ENCODE measurements around the gene P2RX4. TPM values are rescaled to one million over a fixed set of nuclear protein-coding genes. Genes with fewer than 3 reads are reported as not detected.
"Not testable (repeated sequence)": the region's sequence is repeated elsewhere in the genome, so short reads cannot be mapped to it uniquely, and the experiment has no call there.

The P2RX4 gene, protein sequence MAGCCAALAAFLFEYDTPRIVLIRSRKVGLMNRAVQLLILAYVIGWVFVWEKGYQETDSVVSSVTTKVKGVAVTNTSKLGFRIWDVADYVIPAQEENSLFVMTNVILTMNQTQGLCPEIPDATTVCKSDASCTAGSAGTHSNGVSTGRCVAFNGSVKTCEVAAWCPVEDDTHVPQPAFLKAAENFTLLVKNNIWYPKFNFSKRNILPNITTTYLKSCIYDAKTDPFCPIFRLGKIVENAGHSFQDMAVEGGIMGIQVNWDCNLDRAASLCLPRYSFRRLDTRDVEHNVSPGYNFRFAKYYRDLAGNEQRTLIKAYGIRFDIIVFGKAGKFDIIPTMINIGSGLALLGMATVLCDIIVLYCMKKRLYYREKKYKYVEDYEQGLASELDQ
- 16.5 and 18.7 TPM in 2 replicates for total RNA-seq (2014; rRNA removed; shearing (Covaris generic); ENCODE audit: low replicate concordance)

DNA sequence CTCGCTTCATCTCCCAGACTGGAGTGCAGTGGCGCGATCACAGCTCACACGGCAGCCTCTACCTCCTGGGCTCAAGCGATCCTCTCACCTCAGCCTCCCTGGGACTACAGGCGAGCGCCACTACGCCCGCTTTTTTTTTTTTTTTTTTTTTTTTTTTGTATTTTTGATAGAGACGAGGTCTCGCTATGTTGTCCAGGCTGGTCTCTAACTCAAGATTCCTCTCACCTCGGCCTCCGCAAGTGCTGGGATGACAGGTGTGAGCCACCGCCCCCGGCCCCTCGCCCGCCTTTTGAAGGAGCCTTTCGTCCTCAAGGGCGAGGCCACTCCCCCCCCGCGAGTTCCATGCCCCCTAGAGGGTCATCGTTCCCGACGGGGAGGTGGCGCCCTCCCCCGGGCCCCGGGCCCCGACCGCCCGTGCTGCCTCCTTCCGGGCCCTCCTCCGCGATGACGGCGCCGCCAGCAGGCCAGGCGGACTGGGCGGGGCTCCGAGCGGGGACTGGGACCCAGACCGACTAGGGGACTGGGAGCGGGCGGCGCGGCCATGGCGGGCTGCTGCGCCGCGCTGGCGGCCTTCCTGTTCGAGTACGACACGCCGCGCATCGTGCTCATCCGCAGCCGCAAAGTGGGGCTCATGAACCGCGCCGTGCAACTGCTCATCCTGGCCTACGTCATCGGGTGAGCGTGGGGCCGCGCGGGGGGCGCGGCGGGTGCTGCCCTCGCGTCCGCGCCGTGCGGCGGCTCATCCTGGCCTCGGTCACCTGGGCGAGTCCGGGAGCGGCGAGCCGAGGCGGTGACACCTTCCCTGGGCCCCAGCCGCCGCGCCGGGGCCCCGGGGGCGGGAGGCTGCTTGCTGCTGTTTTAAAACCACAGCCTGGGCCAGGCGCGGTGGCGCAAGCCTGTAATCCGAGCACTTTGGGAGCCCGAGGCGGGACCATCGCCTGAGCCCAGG, at the start of gene P2RX4:
TSS of gene P2RX4 (plus strand) at position 506 of the 949 bp plus-strand sequence. CDS start at position 542, 36 bp downstream.
- peak; percentile 81 for DNase-seq
- Histone ChIP-seq H3K9me3 (no peaks in the 10 kb centered on the region), H3K27me3 (no peaks in the 10 kb centered on the region), H3K36me3 (no peaks in the 10 kb centered on the region), H3K4me3 (peak within 1 kb of the TSS; percentile 65)

DNA sequence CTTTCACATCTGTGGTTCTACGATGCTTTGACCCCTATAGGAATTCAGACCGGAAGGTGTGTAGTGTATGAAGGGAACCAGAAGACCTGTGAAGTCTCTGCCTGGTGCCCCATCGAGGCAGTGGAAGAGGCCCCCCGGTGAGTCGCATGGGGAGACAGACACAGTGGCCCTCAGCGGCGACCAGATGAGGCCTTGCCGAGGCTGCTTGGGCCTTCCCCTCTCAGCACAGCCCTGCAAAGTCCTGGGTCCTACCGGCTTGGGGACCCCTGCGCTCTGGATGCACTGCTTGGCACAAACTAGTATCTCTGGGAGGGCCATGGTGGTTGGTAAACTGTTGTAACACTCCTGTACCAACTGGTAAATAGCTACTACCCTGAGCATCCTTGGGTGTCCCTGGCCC, 47.5 kb upstream of the P2RX4 start:
- no peak for DNase-seq
- no peaks in the 10 kb centered on the region for H3K9me3 ChIP-seq
- no peaks in the 10 kb centered on the region for H3K27me3 ChIP-seq
- no peaks in the 10 kb centered on the region for H3K36me3 ChIP-seq
- H3K4me3 ChIP-seq = no peak overlapping the region

DNA sequence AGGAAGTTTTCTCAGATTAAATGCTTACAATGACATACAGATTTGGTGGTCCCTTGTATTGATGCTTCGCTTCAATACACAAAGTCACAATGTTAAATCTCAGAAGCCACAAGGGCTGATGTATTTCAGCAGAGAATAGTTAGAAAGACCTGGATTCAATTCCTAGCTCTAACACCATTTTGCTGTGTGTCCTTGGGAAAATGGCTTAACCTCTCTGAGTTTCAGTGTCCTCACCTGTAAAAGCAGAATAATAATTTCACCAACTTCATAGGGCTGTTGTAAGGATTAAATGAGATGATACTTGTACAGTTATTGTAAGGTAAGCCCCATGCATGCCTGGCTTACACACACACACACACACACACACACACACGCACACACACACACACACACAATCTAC, 46.9 kb upstream of the P2RX4 start:
- Histone ChIP-seq H3K27me3 (no peaks in the 10 kb centered on the region), H3K9me3 (no peaks in the 10 kb centered on the region), H3K4me3 (no peak overlapping the region), H3K36me3 (no peaks in the 10 kb centered on the region)
- no peak for DNase-seq

DNA sequence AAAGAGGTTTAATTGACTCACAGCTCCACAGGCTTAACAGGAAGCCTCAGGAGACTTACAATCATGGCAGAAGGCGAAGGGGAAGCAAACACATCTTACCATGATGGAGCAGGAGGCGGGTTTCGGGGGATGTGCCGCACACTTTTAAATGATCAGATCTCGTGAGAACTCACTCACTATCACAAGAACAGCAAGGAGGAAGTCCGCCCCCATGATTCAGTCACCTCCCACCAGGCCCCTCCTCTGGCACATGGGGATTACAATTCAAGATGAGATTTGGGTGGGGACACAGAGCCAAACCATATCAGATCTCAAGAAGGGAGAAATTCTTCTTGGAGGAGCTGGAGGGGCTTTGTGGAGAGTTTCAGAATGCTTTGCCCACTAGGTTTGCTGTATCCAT, 45.1 kb upstream of the P2RX4 start:
- not testable (repeated sequence) for H3K36me3 ChIP-seq, DNase-seq, H3K4me3 ChIP-seq, H3K9me3 ChIP-seq, H3K27me3 ChIP-seq

DNA sequence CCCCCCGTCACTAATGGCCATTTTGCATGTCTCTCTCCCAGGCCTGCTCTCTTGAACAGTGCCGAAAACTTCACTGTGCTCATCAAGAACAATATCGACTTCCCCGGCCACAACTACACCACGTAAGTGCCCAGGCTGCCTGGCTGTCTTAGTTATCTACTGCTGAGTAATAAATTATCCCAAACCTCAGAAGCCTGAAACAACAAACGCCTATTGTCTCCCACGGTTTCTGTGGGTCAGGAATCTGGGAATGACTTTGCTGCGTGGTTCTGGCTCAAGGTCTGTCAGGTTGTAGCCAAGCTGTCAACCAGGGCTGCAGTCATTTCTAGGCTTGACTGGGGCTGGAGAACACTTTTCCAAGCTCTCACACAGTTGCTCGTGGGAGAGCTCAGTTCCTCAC, 44.6 kb upstream of the P2RX4 start:
- no peaks in the 10 kb centered on the region for H3K9me3 ChIP-seq
- H3K27me3 ChIP-seq = no peaks in the 10 kb centered on the region
- no peak for DNase-seq

DNA sequence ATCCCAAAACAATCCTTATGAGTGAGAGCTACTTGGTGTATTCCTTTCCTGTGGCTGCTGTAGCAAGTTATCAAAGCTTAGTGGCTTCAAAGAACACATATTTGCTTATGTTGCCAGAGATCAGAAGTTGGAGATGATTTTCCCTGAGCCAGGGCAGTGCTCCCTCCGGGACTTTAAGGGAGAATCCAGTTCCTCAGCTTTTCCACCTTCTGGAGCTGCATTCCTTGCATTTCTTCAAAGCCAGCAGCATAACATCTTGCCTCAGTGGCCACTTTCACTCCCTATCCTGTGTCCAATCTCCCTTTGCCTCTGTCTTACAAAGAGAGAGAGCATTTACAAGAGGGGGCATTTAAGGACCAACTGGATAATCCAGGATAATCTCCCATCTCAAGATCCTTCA, 43.6 kb upstream of the P2RX4 start:
- Histone ChIP-seq H3K9me3 (no peaks in the 10 kb centered on the region), H3K27me3 (no peaks in the 10 kb centered on the region), H3K36me3 (no peaks in the 10 kb centered on the region), H3K4me3 (no peak overlapping the region)
- DNase-seq = no peak

More for the DNA sequence above, 44.6 kb upstream of the P2RX4 start:
- Histone ChIP-seq H3K36me3 (no peaks in the 10 kb centered on the region), H3K4me3 (no peak overlapping the region)

DNA sequence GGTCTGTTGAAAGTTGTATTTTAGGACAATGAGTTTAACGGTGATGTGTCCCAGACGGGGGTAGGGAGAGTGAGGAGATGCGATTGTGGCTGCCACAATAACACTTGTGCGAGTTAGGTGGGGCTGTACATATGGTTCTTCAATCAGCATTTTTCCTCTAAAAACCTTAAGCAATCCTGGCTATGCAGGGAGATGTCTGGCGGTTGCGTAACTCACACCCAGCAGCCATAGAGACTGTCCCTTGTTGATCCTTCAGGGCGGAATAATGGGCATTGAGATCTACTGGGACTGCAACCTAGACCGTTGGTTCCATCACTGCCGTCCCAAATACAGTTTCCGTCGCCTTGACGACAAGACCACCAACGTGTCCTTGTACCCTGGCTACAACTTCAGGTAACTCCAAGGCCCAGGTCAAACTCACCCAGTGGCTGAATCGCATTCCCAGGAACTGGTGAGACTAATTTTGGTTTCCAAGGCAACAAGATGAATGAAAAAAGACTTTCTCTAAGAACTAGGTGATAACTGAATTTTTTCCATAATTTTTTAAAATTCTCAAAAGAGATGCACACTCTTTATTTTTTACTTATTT, 42.6 kb upstream of the P2RX4 start:
- H3K36me3 ChIP-seq = no peaks in the 10 kb centered on the region
- DNase-seq = no peak
- H3K9me3 ChIP-seq = no peaks in the 10 kb centered on the region
- H3K27me3 ChIP-seq = no peaks in the 10 kb centered on the region
- H3K4me3 ChIP-seq = no peak overlapping the region

DNA sequence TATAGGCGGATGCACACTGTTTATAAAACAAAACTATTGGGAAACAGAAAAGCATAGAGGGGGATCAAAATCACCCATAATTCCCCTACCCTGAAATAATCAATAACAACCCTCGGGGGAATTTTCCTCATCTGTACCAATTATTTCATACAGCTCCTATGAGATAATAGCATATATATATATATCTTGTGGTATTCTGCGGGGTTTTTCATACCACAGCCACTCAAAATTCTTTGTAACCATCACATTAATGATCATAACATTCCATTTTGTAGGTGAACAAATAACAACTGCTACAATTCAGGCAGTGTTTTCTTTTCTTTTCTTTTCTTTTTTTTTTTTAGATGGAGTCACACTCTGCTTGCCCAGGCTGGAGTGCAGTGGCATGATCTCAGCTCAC, 42.0 kb upstream of the P2RX4 start:
- Histone ChIP-seq H3K27me3 (no peaks in the 10 kb centered on the region), H3K9me3 (no peaks in the 10 kb centered on the region), H3K36me3 (no peaks in the 10 kb centered on the region), H3K4me3 (no peak overlapping the region)
- DNase-seq = no peak

DNA sequence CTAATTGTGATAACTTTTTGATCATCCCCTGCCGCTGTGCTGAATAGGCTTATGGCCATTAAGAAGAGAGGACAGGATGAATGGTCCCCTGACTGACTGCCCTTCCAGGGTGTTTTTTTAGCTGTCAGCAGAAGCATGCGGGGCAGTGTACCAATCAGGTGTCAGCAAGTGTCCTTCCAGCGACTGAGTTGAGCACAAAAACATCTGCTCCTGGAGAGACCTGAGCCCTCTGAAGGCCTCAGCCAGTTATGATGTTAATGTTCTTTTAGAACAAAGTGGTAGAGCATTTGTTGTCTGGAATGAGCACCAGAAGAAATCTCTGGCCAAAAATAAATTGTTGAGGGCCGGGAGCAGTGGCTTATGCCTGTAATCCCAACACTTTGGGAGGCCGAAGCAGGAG, 39.8 kb upstream of the P2RX4 start:
- Histone ChIP-seq H3K36me3 (no peaks in the 10 kb centered on the region), H3K27me3 (no peaks in the 10 kb centered on the region), H3K9me3 (no peaks in the 10 kb centered on the region), H3K4me3 (no peak overlapping the region)
- DNase-seq = no peak

DNA sequence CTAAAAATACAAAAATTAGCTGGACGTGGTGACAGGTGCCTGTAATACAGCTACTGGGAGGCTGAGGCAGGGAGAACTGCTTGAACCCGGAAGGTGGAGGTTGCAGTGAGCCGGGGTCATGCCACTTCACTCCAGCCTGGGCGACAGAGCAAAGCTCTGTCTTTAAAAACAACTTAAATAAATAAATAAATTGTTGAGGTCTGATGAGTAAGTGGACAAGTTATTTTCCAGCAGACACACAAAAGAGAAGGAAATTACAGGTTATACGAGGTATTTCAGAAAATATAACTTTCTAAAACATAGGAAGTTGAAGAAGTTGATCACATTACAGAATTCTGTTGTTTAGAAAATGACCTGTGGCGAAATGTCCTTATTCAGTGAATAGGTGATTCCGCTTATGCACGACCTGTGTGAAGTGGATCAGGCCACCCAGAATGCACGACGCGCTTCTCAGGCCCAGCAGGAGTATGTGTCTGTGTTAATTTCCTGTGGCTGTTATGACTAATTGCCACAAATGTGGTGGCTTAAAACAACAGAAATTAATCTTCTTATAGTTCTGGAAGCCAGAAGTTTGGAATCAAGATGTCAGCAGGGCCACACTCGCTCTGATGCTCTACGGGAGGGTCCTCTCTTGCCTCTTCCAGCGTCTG, 39.2 kb upstream of the P2RX4 start:
- no peaks in the 10 kb centered on the region for H3K27me3 ChIP-seq
- no peak overlapping the region for H3K4me3 ChIP-seq
- no peak for DNase-seq
- H3K9me3 ChIP-seq = no peaks in the 10 kb centered on the region
- no peaks in the 10 kb centered on the region for H3K36me3 ChIP-seq

DNA sequence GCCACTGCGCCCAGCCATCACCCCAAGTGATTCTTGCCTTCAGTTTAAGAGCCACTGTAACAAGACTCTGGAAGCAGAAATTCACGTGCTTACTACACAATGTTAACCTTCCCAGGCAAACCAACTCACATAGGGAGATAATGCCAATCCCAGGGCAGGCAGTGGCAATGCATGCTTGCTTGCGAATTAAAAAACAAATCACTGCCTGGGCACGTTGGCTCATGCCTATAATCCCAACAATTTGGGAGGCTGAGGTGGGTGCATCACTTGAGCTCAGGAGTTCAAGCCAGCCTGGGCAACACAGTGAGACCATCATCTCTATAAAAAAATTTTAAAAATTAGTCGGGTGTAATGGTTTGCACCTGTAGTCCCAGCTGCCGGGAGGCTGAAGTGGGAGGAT, 37.8 kb upstream of the P2RX4 start:
- H3K4me3 ChIP-seq = no peak overlapping the region
- no peaks in the 10 kb centered on the region for H3K27me3 ChIP-seq
- no peak for DNase-seq
- no peaks in the 10 kb centered on the region for H3K36me3 ChIP-seq
- no peaks in the 10 kb centered on the region for H3K9me3 ChIP-seq

DNA sequence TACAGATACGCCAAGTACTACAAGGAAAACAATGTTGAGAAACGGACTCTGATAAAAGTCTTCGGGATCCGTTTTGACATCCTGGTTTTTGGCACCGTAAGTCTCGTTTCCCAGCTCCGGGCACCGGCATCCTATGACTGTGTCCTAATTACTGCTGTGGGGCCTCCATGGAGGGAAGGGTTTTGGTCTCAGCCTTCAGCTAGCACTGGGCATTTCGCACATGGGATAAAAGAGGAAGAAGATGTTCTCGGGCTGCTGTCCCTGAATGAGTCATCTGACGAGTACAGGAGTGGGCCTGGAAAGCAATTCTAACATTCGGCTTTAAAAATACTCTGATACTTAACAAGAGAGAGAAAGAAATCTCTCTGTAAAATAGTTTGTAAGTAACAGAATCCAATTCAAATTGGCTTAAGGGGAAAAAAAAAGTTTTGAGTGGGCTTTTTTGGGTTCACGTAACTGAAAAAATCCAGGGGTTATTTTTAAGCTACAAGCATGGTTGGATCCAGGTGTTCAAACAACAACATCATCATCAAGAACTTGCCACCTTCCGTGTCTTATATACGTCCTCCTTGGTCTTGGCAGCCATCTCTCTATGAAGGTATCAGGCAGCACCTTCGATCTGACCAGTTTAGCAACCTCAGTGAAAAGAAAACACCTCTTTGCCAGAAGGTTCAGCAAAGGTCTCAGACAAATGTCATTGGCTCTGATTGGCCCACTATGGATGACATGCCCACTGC, 34.4 kb upstream of the P2RX4 start:
- no peak overlapping the region for H3K4me3 ChIP-seq
- no peaks in the 10 kb centered on the region for H3K27me3 ChIP-seq
- DNase-seq = no peak
- no peaks in the 10 kb centered on the region for H3K36me3 ChIP-seq
- no peaks in the 10 kb centered on the region for H3K9me3 ChIP-seq

DNA sequence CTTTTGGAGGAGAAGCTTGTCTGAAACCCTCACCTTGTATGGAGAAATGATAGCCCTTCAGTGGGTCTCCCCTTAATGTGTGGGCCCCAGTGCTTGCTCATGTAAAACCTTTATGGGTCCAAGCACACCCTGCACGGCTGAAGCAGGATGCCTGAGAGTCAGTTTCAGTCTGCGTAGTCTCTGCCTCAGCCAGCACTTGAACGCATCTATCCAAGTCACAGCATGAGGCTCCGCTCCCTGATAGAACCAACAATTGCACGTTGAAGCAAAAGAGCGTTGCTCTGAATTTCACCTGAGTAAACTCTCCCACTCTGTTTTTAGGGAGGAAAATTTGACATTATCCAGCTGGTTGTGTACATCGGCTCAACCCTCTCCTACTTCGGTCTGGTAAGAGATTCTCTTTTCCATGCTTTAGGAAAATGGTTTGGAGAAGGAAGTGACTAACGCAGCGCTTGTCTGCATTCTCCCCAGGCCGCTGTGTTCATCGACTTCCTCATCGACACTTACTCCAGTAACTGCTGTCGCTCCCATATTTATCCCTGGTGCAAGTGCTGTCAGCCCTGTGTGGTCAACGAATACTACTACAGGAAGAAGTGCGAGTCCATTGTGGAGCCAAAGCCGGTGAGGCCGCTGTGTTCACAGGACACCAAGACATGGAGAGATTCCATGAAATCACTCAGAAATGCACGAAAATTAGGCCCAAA, 33.0 kb upstream of the P2RX4 start:
- H3K27me3 ChIP-seq = no peaks in the 10 kb centered on the region
- no peaks in the 10 kb centered on the region for H3K9me3 ChIP-seq
- H3K4me3 ChIP-seq = no peak overlapping the region
- no peak for DNase-seq
- peaks cover 2% of the 10 kb centered on the region; the same call in 1 of the 2 replicates for H3K36me3 ChIP-seq

DNA sequence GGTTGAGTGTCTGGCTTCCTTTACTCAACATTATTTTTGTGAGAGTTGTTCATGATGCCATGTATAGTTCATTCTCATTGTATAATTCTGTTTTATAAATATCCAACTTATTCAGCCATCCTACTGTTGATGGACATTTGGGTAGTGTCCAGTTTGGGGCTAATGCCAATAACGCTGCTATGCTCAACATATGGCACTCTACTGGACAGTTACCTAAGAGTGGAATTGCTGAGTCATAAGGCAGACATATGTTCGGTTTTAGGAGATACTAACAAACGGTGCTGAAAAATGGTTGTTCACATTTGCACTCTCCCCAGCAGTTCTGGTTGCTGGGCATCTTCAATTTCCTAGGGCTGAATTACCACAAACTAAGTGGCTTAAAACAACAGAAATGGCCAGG, 28.7 kb upstream of the P2RX4 start:
- Histone ChIP-seq H3K36me3 (peaks cover 2% of the 10 kb centered on the region; the same call in 1 of the 2 replicates), H3K4me3 (no peak overlapping the region), H3K27me3 (no peaks in the 10 kb centered on the region), H3K9me3 (no peaks in the 10 kb centered on the region)
- peak; percentile 40 for DNase-seq

DNA sequence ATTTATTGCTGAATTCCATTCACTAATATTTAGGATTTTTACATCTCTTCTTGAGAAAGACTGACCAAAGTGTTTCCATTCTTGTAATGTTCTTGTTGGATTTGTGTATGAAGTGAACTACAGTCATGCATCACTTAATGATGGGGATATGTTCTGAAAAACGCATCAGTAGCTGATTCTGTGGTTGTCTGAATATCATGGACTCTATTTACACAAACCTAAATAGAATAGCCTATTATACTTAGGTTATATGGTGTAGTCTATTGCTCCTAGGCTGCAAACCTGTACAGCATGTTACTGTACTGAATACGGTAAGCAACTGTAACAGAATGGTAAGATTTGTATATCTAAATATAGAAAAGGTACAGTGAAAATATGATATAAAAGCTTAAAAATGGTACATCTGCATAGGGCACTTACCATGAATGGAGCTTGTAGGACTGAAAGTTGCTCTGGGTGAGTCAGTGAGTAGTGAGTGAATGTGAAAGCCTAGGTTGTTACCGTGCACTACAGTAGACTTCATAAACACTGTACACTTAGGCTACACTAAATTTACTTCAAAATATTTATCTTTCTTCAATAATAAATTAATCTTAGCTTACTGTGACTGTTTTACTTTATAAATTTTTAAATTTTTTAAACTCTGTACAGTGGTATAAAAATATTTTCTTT, 27.6 kb upstream of the P2RX4 start:
- peaks cover 2% of the 10 kb centered on the region; the same call in 1 of the 2 replicates for H3K36me3 ChIP-seq
- H3K9me3 ChIP-seq = no peaks in the 10 kb centered on the region
- no peak overlapping the region for H3K4me3 ChIP-seq
- no peak for DNase-seq
- no peaks in the 10 kb centered on the region for H3K27me3 ChIP-seq
